NOMO-1 treated with dmso at 0.1 percent for 144 hours (cell line): ENCODE results near the gene IFI27L1.

Experiments
- DNase-seq: peaks from one replicate; lab custom pipeline; 2025; ENCODE audit not compliant: unreplicated experiment; lab: John Stamatoyannopoulos, UW

Gene IFI27L1, protein sequence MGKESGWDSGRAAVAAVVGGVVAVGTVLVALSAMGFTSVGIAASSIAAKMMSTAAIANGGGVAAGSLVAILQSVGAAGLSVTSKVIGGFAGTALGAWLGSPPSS

DNA sequence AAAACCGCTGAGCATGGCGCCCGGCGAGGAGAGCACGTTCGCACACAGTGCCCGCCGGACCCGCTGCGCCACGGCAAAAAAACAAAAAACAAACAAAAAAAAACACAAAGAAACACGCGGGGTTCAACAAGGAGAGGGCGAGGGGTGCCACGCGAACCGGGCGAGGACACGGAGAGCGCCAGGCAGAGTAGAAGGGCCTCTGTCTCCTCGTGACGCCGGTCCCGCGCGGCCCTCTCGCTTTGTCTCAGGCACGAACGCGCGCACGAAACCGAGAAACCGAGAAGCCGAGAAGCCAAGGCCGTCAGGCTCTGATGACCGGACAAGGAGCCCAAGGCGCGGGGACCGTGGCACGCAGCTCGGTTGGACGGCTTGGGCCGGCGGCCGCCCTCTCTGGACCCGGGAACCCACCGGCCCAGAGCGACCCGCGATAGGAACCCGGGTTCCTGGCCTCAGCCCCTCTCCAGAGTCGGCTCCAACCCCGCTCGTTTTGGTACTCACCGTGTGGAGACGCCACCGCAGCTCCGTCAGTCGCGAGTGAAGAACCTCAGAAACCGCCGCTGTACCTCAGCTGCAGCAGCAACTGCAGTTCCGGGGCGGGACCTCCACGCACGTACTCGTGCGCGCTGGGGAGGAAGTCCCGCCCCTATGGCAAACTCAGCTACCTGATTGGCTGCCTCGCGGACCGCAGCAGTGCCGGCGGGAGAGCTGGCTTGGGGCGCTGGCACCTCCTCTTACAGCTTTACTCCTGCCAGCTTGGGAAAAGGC is at the start of gene IFI27L1, which contains the start of gene DDX24:
Gene IFI27L1 (plus strand): TSS at position 690 of the 765 bp plus-strand sequence. CDS start 15,628 bp downstream, outside the sequence.
Gene DDX24 (minus strand): TSS at position 582 of the 765 bp plus-strand sequence. CDS start 1,460 bp downstream, outside the sequence.
- DNase-seq: peak; percentile 89

DNA sequence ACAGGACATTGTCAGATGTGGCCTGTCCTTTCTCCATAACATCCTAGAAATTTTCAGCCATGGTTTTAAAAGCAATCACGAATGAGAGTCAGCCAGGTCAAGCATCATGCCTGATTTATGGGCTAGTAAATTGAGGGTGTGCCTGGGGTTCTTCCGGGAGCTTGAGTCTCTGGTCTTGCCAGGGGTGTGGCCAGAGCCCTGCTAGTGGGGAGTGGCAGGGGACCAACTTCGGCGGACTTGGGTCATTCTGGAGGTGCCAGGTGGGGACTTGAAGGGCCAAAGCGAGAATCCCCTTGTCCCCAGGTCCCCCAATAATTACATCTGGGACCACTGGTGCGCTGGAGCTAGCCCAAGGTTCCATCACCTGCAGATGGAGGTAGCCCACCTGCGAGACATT is 49.2 kb upstream of the IFI27L1 start:
- no peak for DNase-seq

DNA sequence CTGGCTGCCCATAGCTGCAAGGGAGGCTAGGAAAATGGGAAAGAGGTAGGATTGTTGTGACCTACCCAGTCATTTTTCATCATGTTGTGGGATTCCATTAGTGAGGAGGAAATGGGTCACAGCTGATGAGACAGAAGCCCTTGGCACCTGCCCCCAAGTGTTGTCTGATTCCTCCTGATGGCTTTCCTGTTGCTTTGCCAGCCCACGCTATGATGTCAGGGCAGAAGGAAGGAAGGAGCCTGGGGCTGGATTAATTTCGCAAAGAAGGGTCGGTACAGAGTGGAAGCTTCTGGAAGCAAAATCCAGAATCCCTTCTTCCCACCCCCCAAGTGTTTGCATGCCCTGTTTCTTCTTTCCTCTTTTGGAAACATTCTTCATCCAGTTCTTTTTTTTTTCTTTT is 46.2 kb upstream of the IFI27L1 start:
- no peak for DNase-seq

DNA sequence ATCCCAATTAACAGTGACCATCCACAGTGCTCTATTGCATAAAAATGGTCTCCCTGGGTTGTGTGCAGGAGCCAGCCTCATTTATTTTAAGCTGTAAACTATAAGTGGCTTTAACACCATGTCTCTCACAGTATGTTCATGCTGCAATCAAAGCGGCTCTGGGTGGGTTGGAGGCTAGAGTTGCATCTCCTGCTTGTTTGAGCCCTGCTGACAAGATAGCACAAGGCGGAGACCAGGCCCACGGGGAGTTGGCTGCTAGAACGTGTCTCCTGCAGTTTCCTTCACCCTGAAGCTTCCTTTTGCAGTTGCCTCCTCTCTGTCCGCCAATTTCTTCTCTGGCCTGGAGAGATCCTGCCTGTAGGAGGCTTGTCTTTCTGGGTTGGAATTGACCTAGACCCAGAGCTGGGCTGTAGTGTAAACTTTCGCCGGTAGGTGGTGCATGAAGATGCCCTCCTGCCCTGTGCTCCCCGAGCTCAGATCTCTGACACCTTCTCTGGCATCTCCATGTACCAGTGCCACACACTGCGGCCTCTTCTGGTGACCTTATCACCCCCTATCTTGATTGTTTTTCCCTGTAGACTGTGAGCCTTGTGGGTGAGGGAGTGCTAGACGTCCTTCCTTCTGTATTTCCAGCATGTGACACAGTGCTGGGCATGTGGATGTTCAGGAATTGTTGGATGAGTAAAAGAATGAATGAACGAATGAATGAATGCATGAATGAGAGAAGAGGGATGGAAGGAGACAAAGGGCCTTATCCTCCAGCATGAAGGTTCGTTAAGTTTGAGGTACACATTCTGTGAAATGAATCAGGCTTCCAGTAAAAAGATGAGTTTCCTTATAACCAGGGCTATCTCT is 44.6 kb upstream of the IFI27L1 start:
- peak; percentile 25 for DNase-seq

DNA sequence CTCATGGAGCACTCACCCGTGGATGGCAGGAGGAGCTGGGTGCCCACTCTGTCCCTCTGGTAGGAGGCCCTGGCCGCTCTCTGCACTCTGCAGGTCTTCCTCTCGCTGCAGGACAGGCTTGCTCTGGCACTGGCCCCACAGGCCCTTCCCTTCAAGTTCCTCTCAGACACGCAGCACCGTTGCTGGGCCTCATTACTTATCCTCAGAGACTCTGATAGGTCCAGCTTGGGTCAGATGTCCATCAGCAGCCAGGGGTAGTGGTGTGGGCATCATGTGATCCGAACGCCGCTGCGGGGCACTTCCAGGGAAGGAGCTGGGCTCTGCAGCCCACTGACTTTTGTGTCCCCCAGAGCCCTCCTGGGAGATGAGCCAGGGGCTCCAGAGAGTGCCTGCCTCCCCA is 43.2 kb upstream of the IFI27L1 start:
- DNase-seq: no peak

DNA sequence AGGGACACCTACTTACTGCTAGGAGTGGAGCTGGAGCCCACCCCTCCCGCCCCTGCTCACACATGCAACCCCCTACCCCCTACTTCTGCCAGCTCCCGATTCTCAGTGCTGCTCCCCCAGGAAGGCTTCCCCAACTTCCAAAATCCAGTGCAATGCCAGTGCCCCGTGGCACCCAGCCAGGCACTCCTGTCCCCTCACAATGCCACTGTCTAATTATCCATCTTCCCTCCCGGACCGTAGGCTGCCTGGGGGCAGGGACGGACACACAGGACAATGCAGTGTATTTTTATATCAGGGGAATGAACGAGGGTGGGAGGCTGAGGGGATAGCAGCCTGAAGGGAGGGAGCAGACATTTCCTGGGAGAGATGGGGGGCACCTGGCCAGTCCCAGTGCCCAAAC is 42.6 kb upstream of the IFI27L1 start:
- no peak for DNase-seq

DNA sequence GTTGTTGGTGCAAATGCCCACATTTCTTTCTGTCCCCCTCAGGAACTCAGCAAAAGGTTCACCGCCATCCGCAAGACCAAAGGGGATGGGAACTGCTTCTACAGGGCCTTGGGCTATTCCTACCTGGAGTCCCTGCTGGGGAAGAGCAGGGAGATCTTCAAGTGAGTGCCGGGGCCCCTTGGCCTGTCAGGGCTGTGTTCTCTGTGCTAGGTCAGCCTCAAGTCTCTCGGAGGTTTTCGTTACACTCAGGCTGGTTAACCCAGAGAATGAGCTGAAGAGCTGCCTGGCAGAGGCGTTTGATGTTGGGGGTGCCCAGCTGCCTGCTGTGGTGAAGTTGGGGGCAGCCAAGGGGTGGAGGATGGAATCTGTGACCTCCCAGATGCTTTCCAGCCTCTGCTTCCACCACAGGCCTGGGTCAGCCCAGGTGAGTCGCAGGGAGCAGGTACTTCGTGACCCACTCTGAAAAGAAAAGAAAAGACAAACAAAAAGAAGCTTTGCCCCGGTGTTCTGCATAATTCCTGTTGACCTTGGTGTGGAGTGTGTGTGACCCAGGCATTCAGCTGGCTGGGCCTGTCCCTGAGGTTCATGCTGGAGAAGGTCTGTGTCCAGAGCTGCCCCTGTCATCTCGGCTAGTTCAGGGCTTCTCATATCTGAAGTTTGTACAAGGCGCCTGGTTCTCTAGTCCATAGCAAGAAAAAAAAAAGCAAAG is 42.0 kb upstream of the IFI27L1 start:
- no peak for DNase-seq

DNA sequence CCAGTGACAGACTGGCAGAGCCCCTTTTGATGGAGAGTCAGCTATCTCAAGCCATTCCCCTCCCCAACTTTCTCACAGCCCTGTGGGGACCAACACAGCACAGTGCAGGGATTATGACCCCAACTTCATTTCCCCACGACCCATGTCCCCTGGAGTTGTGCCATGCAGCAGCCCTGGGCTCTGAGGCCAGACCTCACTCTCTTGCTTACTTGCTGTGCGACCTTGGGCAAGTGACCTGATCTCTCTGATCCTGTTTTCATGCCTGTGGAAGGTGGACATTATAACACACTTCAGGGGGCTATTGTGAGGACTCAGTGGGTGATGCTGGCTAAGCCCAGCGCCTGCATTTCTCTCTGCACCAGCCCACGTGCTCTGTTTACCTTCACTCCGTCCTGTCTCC is 40.9 kb upstream of the IFI27L1 start:
- DNase-seq: no peak

DNA sequence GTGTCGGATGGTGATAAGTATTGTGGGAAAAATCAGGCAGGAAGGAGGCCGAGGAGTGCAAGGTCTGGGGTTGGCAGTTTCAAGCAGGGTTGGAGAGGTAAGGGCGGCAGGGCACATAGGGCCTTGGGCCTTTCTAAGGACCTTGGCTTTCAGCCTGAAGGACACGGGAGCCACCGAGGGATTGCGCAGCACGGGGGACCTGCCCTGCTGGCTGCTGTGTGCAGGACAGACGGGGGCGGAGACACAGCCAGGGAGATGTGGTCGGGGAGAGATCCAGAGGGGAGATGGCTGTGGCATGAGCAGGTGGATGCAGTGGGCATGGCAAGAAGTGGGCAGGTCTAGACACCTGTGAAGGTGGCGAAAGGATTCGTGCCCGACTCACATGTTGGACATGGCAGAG is 40.3 kb upstream of the IFI27L1 start:
- no peak for DNase-seq

DNA sequence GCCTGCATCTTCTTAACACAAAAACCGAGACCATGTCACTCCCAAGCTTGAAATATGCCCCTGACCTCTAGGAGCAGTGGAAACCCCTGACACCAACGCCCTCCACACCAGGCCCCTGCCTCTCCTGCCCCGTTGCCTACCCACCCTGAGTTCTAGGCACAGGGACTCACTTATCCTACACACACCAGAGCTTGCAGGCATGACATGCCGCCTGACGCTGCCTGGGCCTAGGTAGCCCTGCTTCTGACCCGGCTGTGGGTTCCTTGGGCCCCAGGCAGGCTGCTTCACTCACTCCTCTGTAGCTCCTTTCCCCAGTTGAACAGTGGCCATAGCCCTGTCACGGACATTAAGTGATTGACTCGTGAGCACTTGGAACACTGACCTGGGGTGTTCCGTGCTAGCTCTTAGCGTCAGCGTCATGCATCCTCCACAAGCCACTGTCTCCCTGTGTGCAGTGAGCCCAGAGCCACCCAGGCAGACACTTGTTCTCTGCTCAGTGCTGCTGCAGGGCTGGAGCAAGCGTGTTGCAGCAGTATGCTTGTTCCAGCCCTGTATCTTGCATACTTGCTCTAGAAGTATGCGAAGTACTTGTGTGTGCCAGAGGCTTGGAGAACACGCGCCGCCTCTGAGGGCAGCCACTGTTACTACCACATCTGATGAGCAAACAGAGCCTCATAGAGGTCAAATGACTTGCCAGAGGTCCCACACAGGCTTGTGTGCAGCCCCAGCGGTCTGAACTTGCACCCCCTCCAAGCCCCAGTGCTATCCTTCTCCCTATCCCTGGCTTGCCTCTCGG is 39.4 kb upstream of the IFI27L1 start:
- DNase-seq: no peak

DNA sequence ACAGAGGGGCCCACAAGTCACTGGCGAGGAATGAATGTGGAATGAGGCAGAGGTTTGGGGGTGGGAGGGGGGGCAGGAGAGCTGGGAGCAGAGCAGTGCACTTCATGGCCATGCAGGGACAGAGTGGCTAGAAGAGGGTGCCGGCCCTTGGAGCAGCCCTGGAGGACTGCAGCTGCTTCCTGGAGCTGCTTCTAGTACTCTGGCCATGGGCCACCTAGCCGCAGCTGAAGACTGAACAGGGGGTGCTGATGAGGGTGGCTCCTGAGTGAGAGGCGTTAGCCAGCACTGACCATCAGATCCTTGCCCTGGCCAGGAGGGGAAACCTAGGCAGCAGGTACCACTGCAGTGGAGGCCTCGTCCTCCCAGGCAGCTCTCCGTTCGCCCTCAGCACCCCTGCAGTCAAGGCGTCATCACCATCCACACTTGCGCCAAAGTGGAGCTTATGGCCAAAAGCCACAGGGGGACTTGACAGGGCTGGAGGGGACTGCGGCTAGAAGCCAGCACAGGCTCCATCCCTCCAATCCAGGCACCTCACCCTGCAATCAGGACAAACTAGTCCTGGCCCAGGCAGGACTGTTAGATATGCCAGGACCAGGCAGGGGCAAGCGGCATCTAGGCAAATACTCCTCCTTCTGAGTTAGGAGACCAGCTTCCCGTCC is 38.5 kb upstream of the IFI27L1 start:
- DNase-seq: no peak

DNA sequence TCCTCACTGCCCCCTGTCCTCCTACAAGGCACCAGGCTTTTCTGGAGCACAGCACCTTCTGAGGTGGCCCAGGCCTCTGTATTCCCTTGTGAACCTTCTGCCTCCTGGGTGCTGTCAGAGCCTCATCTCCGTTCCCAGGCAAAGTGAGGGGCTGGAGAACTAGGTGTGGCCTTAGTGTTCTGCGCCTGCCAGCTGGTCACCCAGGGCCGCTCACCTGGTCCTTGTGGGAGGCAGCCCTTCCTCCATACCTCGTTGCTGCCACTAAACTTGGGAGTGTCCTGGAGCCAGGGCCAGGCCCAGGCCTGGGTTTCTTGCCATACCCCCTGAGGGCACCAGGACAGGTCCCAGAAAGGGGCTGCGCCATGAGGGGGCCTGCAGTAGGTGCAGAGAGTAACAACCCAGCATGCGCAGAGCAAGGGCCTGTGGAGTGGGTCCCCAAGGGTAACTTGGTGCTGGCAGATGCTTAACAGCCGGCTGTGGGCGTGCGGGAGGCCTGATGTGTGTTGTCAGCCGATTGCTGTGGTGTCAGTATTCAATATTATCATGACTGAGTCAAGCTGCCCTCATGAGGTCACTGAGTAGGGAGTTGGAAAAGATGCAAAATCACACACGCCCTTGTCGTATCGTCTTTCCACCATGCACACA is 37.9 kb upstream of the IFI27L1 start:
- DNase-seq: no peak

DNA sequence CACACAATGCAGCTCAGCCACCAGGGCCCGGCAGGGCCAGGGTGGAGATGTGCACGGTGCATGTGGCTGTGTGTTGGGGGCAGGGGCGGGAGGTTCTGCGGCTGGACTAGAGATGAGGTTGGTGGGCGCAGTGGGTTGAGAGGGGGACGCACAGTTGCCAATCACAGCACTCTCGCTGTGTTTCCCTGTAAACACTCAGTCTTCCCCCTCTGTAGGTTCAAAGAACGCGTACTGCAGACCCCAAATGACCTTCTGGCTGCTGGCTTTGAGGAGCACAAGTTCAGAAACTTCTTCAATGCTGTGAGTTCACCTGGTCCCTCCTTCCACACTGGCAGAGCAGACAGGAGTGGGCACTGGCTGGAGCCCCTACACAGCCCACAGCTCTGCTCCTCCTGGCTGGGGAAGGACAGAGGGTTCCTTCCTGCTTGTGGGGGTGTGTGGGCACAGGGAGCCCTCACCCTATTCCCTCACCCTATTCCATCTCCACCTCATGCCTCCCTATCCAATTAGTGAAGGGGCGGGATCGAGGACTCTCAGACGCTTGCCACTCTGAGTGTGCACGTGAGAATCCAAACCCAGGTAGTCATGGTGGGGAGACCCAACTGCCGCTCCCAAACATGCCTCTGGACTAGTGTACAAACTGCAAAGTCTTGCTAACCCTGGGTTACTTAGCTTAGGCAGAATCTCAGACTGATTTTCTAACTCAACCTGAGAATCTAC is 37.2 kb upstream of the IFI27L1 start:
- DNase-seq: no peak

DNA sequence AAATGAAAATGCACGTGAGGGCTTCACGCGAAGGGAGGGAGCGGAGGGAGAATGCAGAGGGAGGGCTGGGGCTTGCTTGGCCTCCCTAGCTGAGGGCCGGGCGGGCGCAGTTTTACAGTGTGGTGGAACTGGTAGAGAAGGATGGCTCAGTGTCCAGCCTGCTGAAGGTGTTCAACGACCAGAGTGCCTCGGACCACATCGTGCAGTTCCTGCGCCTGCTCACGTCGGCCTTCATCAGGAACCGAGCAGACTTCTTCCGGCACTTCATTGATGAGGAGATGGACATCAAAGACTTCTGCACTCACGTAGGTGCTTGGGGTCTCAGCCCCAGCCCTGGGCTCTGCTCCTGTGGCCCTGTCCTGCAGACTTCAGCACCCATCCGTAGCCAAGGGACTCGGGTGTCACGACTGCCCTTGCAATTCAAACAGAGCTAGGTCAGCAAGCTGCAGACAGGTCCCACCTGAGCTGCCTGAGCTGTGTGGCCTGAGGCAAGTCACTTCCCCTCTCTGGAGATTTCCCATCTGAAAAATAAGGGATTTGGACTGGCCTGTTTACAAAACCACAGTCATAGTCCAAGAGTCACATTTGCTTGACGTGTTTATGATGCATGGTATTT is 36.5 kb upstream of the IFI27L1 start:
- no peak for DNase-seq

DNA sequence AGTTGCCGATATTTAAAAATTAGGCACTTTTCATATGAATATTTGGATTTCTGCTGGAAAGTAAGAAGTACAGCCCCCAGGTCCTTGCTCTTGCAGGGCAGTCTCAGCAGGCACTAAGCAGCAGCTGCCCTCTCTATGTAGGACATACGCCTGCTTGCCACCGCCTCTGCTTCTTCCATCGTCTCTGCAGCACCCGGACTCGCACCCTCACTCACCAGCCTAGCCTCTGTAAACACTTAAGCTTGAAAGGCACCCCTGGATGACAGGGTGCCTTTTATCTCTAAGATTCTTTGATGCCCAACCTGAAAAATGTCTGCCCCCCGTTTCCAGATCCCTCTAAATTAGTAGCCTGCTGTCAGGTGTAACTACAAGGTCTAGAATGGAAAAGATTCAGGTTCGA is 36.0 kb upstream of the IFI27L1 start:
- no peak for DNase-seq

DNA sequence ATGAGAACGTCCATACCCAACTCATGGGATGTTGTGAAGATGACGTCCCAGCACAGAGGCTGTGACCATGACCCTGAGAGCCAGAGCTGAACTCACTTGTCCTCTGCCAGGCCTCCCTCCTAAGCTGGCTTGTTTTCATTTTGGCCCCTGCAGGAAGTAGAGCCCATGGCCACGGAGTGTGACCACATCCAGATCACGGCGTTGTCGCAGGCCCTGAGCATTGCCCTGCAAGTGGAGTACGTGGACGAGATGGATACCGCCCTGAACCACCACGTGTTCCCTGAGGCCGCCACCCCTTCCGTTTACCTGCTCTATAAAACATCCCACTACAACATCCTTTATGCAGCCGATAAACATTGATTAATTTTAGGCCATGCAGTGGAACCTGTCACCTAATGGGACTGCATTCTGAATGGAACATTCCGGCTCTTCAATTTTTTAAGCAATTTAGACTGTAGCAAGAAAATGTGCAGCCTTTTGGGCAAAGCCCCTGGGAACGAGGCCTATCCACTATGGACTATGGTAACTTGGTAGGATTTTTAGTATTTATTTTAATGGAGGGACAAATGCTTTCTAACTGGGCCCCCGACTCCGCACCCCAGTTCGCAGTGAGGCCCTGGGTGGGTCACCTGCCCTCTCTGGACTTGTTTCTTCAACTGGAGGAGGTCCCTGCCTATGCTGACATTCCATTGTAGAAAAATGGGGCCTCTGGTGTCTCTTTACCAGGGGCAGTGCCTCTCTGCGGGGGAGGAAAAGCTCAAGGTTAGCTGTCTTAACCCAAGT is 35.4 kb upstream of the IFI27L1 start:
- DNase-seq: no peak

DNA sequence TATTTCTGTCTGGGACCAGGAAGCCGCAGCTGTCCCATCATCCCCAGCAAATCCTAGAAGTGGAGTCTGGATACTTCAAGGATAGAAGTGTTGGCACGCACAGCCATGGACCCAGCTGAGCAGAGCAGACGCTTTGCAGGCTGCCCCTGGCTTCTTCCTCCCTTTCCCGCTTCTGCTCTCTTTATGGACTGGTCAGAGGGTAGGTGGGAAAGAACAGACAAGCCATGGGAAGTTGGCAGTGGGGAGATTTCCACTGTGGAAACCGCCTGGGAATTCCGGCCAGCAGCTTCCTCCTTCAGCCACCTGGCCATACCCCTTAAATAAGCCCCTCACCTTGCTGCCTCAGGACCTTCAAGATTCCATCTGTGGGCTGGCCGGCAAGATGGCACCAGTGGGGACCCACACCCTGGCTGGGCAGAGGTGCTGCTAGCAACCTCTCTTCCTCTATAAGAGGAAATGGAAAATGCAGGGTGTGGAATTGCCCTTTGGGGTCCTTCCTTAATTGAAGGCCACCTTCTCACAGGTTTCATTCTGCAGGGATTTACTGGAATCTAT is 34.3 kb upstream of the IFI27L1 start:
- DNase-seq: no peak
